ENCODE results near the gene APCS.

DNA sequence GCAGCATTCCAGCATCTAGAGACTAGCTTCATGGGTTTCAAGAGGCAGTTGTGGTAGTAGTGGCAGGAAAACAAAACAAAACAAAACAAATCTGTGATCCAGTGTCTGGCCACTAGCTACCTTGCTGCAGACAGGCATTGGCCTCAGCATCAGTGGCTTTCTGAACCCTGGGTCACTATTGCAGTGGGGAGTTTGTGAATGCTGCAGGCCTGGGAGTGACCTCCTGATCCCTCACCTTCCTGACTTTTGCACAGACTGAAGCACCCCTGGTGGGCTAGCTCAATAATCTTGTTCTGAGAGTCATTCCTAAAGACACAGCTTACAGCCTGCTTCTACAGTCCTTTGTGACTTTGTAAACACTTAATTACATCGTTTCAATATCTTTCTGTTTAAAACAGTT lies 24.9 kb upstream of the APCS start:
- TF ChIP-seq GATA2 (IDR thresholded peaks at IDR 0.05; ENCODE audit: low read depth, low read length) (no peak), GATA3 (IDR thresholded peaks at IDR 0.05; ENCODE audit: low read depth, low read length) (no peak)
